ENCODE measurements around the gene DENND2A.
"Not testable (repeated sequence)": the region's sequence is repeated elsewhere in the genome, so short reads cannot be mapped to it uniquely, and the experiment has no call there.

Gene DENND2A

GRCh38 chr7:140673063-140673773, 32.6 kb upstream of the DENND2A start:
- peak; percentile 54 for DNase-seq

DNA sequence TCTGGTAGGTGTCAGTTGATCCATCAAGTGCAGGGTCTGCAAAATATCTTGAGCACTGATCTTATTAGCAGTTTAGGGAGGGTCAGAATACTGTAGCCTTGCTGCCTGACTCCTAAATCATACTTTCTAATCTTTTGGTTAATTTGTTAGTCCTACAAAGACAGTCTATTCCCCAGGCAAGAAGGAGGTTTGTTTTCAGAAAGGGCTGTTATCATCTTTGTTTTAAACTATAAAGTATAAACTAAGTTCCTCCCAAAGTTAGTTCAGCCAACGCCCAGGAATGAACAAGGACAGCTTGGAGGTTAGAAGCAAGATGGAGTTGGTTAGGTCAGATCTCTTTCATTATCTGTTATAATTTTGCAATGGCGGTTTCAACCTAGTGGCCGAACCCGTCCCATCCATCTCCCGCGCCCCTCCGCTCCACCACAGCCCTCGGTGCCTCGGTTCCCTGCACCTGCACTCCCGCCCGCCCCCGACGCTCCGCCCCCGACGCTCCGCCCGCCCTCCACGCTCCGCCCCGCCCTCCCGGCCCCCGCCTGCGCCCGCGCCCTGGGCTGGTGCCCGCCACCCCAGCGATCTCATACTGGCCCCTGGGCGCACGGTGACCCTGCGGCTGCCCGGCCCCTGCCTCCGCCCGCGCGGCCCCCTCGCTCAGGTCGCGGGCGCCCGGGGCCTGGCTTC, 31.9 kb upstream of the DENND2A start, which contains the start of gene ADCK2:
Gene ADCK2, plus strand, starts transcription at position 564 of the 681 bp plus-strand sequence. CDS start 386 bp downstream, outside the sequence.
- peak; percentile 65 for DNase-seq

- no peak for DNase-seq
These were observed 31.4 kb upstream of the DENND2A start for GRCh38 chr7:140671966-140672365.

GRCh38 chr7:140670343-140670935, 29.8 kb upstream of the DENND2A start:
- DNase-seq, result no peak

DNA sequence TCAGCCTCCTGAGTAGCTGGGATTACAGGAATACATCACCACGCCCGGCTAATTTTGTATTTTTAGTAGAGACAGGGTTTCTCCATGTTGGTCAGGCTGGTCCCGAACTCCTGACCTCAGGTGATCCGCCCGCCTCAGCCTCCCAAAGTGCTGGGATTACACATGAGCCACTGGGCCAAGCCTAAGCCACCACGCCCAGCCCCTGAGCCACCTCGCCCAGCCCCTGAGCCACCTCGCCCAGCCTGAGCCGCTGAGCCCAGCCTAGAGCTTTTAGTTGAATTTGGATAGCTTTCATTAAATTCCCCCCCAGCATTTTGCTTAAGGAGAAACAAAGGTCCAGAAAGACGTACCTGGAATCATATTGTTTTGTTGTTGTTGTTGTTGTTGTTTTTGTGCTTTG, 29.2 kb upstream of the DENND2A start:
- not testable (repeated sequence) for DNase-seq

DNA sequence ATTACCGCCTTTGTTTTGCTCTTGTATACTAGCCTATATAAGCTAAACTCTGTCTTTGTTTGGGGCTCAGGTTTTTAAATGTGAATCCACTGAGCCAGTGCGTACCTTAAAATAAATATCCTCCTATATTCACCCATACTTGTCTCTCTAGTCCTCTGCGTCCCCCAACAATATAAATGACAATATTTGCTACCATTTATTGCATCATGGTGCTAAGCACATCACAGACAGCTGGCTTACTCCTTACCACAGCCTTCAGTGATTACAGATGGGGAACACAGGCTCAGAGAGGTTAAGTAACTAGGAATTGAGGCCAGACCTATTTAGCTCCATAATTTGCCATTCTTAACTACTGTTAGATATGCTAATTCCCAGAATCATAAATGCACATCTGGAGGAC, 28.7 kb upstream of the DENND2A start:
- no peak for DNase-seq

DNA sequence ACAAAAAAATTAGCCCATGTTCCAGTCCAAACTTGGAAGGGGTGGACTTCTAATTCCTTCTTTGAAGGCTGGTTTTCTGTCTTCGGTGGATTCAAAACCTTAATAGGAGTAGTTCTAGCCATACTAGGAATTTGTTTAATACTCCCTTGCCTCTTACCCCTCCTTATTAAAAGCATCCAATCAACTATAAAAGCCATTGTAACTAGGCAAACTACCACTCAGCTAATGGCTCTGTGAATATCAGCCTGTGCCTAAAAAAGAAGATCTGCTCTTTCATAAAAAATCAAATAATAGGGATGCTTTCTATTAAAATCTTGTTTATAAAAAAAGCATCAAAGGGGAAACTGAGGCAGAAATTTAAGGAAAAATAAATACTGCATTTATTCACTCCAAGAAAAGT, 28.0 kb upstream of the DENND2A start:
- DNase-seq, result no peak

DNA sequence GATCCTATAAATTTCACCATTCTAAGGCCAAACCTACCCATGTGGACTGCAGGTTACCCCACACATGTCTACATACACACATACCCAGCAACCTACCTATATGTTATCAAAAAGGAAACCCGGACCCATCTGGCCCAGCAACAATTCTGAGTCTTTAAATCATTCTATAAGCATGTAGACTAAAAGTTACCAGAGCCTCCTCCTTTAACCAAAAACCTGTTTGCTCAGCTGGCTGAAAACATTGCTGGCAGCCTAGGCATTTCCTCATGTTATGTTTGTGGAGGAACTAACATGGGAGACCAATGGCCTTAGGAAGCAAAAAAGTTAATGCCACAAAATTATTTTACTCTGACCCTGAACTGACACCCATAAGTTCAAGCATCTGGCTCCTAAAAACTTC, 26.9 kb upstream of the DENND2A start:
- DNase-seq, result no peak

GRCh38 chr7:140662938-140663337, 22.3 kb upstream of the DENND2A start:
- DNase-seq, result not testable (repeated sequence)

- DNase-seq, result no peak
These were observed 20.5 kb upstream of the DENND2A start for GRCh38 chr7:140661124-140661523.

DNA sequence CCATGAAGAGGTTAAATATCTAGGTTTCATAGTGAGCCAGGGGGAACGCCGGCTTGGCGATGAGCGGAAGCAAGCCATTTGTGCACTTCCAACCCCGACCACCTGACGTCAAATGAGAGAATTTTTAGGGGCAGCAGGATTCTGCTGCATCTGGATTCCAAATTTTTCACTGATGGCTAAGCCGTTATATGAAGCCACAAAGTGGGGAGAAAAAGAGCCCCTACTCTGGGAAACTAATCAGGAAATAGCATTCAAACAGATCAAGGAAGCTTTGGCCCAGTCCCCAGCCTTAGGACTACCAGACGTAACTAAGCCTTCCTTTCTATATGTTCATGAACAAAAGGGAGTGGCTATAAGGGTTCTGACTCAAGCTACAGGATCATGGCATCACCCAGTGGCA, 19.2 kb upstream of the DENND2A start:
- no peak for DNase-seq

GRCh38 chr7:140657891-140658290, 17.3 kb upstream of the DENND2A start:
- DNase-seq, result no peak

DNA sequence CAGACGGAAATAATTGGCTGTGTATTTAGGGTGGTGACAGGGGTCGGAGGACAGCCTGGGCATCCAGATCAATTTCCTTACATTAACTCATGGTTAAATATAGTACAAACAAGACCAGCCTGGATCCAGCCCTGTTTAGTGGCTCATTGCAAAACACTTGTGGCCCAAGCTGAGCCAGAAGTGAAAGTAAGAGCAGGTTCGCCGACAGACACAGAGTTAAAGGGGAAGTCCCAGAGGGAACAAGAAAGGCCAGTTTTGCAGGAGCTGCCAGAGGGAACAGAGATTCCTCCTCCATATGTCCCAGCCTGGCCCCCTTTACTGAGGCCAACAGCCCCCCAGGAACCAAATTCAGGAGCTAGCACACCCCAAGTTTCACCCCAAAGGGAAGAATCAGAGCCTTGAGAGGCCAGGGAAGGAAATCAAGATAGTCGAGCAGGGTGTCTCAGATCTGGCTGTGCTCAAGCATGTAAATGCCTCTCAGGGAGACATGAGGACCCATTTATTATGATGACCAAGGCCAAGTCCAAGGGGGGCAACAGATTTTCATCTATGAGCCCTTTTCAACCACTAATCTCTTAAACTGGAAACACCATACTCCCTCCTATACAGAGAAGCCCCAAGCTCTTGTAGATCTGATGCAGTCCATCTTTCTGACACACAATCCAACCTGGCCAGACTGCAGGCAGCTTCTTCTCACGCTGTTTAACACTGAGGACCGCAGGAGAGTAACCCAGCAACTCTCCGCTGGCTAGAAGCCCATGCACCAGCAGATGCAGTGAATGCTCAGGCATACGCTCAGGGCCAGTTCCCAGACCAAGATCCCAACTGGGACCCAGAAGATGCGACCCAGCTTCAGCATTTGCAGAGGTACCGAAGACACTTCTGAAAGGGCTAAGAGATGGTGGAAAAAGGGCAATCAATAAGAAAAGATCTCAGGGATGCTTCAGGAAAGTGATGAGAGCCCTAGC, 16.2 kb upstream of the DENND2A start:
- peak; percentile 56 for DNase-seq

DNA sequence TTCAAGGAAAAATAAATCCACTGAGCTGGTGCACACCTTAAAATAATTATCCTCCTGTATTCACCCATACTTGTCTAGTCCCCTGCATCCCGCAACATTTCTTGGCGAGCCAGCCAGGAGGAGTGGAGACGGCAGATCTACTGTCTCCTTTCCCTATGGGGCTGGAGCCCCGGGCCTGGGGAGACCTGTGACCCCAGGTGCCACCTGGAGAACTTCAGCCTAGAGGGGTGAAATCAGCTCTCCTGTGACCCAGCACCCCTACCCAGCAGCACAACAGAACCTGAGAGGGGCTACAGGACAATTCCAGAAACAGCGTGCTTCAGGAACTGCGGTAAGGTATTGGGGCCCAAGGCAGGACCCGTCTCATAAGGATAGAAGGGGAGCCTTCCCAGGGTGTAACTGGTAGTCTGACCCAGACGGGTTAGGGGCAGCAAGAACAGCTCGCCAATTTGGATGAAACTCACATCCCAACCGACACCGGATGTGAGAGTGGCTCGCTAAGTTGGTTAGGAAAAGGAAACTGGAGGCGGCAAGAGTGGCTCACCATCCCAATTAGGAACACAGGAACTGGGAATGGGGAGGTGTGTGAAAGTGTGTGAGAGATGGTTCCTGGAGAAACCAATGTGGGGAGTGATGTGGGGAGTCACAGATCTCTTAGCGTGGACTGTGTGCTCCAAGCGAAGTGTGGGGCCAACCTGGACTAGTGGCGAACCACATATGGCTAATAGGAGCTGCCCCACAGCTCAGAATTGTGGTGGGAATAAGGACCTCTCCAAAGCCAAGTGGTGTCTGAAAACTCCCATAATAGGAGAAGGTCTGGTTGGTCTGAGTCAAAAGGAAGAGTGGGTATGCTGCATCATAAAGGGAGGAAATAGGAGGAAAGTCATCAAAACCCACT, 15.1 kb upstream of the DENND2A start:
- no peak for DNase-seq

DNA sequence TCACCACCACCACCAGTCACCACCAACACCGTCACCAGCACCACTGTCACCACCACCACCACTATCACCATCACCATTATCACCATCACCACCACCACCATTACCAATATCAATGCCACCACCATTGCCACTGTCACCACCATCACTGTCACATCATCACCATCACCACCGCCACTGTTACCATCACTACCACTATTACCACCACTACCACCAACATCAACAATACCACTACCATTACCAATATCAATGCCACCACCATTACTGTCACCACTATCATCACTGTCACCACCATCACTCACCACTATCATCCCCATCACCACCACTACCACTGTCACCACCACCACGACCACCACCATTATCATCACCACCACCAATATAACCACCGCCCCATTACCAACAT, 14.0 kb upstream of the DENND2A start:
- DNase-seq, result no peak

GRCh38 chr7:140654109-140654387, 13.4 kb upstream of the DENND2A start:
- DNase-seq, result no peak

- peak; percentile 54 for DNase-seq
These were observed 12.9 kb upstream of the DENND2A start for GRCh38 chr7:140653319-140654108.

DNA sequence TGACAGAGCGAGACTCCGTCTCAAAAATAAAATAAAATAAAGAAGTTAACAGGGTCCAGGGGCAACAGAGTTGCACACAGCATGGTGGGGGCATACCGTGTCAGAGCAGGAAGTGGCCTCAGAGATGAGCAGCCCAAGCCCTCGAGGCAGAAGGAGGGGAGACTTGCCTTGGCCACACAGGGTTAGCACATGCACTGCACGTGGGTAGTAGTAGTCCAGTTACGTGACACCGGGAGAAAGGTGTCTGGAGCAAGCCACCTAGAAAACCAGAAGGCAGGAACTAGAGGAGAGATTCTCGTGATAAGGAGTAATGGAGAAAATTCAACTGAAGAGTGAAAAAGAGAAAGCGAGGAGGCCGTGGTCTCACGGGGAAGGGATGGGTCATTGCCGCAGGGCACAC, 9.8 kb upstream of the DENND2A start:
- DNase-seq, result no peak

GRCh38 chr7:140649556-140650205, 9.1 kb upstream of the DENND2A start:
- DNase-seq, result no peak

GRCh38 chr7:140646931-140647647, 6.5 kb upstream of the DENND2A start:
- peak; percentile 33 for DNase-seq

Measured in activated CD4-positive, alpha-beta T cell treated with anti-CD3 and anti-CD28 coated beads, Interleukin-2, amount 50 U/mL, for 16 hours (primary cell).